ENCODE measurements around the gene GNAI3.

DNA sequence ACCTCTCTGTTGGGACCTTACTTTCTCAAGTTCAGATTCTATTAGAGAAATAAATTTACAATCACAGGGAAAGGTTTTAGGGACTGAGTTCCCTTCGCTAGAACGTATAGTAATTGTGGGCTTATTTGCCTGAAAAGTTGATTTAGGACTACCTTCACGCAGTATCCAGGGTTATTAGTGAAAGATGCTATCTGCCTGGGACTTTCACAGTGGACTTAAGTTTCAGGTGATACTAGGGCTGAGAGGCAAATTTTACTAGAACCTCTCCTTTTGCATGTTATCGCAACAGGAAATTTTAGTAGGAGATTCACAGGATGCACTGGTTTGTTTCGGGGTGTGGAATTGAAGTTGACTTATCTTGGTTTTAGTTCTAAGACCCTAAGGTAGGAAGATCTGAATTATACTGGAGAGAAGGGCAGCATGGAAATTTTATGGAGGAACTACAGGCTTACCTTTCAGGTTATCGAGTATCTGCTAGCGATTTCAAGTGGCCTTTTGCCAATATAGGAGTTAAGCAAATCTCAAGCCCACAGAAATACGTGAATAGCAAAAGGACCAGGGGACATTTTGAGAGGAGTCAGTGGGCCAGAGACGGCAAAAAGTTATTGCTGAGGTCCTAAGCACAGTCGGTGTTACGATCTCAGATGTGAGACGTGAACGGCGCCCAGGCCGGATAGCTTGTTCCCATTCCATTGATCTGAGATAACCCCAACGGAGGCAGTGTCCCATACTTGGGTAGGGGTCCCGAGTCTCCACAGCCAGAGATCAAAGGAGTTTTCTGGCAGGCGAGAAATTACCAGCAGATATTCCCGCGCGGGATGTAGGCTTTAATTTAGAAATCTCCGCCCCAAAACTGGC, 723 bp upstream of the GNAI3 start:
- TF ChIP-seq, protein P1, sequence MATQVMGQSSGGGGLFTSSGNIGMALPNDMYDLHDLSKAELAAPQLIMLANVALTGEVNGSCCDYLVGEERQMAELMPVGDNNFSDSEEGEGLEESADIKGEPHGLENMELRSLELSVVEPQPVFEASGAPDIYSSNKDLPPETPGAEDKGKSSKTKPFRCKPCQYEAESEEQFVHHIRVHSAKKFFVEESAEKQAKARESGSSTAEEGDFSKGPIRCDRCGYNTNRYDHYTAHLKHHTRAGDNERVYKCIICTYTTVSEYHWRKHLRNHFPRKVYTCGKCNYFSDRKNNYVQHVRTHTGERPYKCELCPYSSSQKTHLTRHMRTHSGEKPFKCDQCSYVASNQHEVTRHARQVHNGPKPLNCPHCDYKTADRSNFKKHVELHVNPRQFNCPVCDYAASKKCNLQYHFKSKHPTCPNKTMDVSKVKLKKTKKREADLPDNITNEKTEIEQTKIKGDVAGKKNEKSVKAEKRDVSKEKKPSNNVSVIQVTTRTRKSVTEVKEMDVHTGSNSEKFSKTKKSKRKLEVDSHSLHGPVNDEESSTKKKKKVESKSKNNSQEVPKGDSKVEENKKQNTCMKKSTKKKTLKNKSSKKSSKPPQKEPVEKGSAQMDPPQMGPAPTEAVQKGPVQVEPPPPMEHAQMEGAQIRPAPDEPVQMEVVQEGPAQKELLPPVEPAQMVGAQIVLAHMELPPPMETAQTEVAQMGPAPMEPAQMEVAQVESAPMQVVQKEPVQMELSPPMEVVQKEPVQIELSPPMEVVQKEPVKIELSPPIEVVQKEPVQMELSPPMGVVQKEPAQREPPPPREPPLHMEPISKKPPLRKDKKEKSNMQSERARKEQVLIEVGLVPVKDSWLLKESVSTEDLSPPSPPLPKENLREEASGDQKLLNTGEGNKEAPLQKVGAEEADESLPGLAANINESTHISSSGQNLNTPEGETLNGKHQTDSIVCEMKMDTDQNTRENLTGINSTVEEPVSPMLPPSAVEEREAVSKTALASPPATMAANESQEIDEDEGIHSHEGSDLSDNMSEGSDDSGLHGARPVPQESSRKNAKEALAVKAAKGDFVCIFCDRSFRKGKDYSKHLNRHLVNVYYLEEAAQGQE (IDR thresholded peaks at IDR 0.05; ENCODE audit: low read depth): no peak
- TF ChIP-seq RAD21 (IDR thresholded peaks at IDR 0.05; ENCODE audit: low read depth): no peak
- TF ChIP-seq TCF12 (IDR thresholded peaks at IDR 0.05; ENCODE audit: low read depth): no peak
- TF ChIP-seq CREB1 (IDR thresholded peaks at IDR 0.05; ENCODE audit: low read depth): no peak
- TF ChIP-seq TAF1 (IDR thresholded peaks at IDR 0.05; ENCODE audit: low read depth): no peak
- TF ChIP-seq ZBTB7A (IDR thresholded peaks at IDR 0.05; ENCODE audit: low read depth): no peak
- TF ChIP-seq NFIC (IDR thresholded peaks at IDR 0.05): no peak
- TF ChIP-seq CEBPB (IDR thresholded peaks at IDR 0.05): no peak
- TF ChIP-seq, protein P2, sequence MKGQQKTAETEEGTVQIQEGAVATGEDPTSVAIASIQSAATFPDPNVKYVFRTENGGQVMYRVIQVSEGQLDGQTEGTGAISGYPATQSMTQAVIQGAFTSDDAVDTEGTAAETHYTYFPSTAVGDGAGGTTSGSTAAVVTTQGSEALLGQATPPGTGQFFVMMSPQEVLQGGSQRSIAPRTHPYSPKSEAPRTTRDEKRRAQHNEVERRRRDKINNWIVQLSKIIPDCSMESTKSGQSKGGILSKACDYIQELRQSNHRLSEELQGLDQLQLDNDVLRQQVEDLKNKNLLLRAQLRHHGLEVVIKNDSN (IDR thresholded peaks at IDR 0.05): no peak
- TF ChIP-seq EP300 (IDR thresholded peaks at IDR 0.05; ENCODE audit: borderline replicate concordance): no peak

Measured in Ishikawa (cell line).